Caco-2 (cell line): ENCODE results near the gene ZNF416. TPM values are rescaled to one million over a fixed set of nuclear protein-coding genes. Genes with fewer than 3 reads are reported as not detected.

Experiments
- BruUV-seq: library from RNA; stranded (reverse); fragments of 400-500 nt; replicated peaks from 2 replicates; lab custom pipeline; 2021; lab: Mats Ljungman, UMichigan
- CTCF ChIA-PET: fragments of 300-600 bp; sonication (Branson Sonifier 250); formaldehyde crosslinking; loops from one replicate; lab custom pipeline; 2022; ENCODE audit warnings: antibody characterized with exemption; lab: Charles Lee
- POLR2A ChIA-PET: fragments of 300-600 bp; sonication (Branson Sonifier 250); formaldehyde crosslinking; loops from one replicate; lab custom pipeline; 2022; ENCODE audit warnings: antibody characterized with exemption; lab: Charles Lee
- DNase-seq, 2 experiments: peaks; one replicate each; pipeline versions ENCODE4 v3.0.0 to v3.0.0-alpha.2; 2020 to 2022
- H3K27me3 ChIP-seq: replicated peaks from 2 replicates; pipeline ENCODE4 v1.6.0; 2011; ENCODE audit warnings: low read length; ENCODE audit not compliant: control insufficient read depth, insufficient read depth
- H3K36me3 ChIP-seq: 2 replicates; pipeline ENCODE4 v1.5.1; 2011; ENCODE audit warnings: low read length; ENCODE audit not compliant: control insufficient read depth, insufficient read depth
- H3K4me1 ChIP-seq: fragments of 250-450 bp; sonication (Bioruptor Pico); 2 replicates; pipeline ENCODE4 v1.5.1; 2020; ENCODE audit warnings: mild to moderate bottlenecking
- H3K4me3 ChIP-seq: 2 replicates; pipeline ENCODE4 v1.5.1; 2011; ENCODE audit warnings: low read depth, mild to moderate bottlenecking, control low read depth, low read length
- H3K9me3 ChIP-seq: fragments of 250-450 bp; sonication (Bioruptor Pico); 2 replicates; pipeline ENCODE4 v1.5.1; 2020; ENCODE audit warnings: mild to moderate bottlenecking, moderate library complexity
- H3K27ac Mint-ChIP-seq: one replicate; pipeline ENCODE4 v1.8.0; 2022; ENCODE audit warnings: mixed read lengths; ENCODE audit not compliant: unreplicated experiment
- H3K27me3 Mint-ChIP-seq: one replicate; pipeline ENCODE4 v1.8.0; 2022; ENCODE audit warnings: mixed read lengths; ENCODE audit not compliant: insufficient read depth, unreplicated experiment
- H3K36me3 Mint-ChIP-seq: one replicate; pipeline ENCODE4 v1.8.0; 2022; ENCODE audit warnings: mild to moderate bottlenecking, mixed read lengths; ENCODE audit not compliant: insufficient read depth, unreplicated experiment
- H3K4me1 Mint-ChIP-seq: one replicate; pipeline ENCODE4 v1.8.0; 2022; ENCODE audit warnings: low read depth, mixed read lengths; ENCODE audit not compliant: unreplicated experiment
- H3K4me3 Mint-ChIP-seq: one replicate; pipeline ENCODE4 v1.8.0; 2022; ENCODE audit warnings: mild to moderate bottlenecking, moderate library complexity, mixed read lengths; ENCODE audit not compliant: unreplicated experiment
- H3K9me3 Mint-ChIP-seq: one replicate; pipeline ENCODE4 v1.8.0; 2022; ENCODE audit warnings: mixed read lengths; ENCODE audit not compliant: unreplicated experiment
- CTCF ChIP-seq, 2 experiments: fragments of 200-600 bp in 1 of 2; IDR thresholded peaks; 1 replicate in 1 of 2; 2 replicates in 1 of 2; pipeline versions ENCODE4 v1.5.1 to v1.8.0; 2011 to 2022; ENCODE audit warnings: antibody characterized with exemption in 1 of 2, control low read depth in 1 of 2, inconsistent platforms in 1 of 2, low read depth in 1 of 2, low read length in 1 of 2, mild to moderate bottlenecking in 1 of 2, moderate library complexity in 1 of 2; ENCODE audit not compliant: insufficient read depth in 1 of 2, severe bottlenecking in 1 of 2, unreplicated experiment in 1 of 2
- intact Hi-C: fragments of 100-400 bp; cut with micrococcal nuclease; formaldehyde crosslinking; loops from one replicate; pipeline ENCODE4 v1.10.0; 2022; ENCODE audit not compliant: unreplicated experiment
- total RNA-seq: library from RNA; stranded (reverse); gene quantifications from 2 replicates; pipeline ENCODE4 v1.2.3, GENCODE V29; 2022

The ZNF416 gene
- total RNA-seq, 1 experiment from 2014 or later, result 5.5 TPM

DNA sequence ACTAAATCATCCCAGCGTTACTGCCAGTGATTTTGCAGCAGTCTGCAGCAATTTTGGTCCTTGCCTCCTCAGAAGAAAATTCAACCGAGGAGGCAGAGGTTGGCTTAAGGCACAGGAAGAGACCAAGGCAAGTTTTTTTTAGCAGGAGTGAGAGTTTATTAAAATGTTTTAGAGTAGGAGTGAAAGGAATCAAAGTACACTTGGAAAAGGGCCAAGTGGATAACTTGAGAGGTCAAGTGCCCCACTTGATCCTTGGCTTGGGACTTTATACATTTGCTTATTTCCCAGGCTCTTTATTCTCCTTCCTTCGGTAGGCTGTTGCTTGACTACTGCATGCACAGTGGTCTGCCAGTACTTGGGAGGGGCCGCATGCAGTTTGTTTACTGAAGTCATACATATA, 32.4 kb upstream of the ZNF416 start:
- Histone ChIP-seq H3K27me3 (no peaks in the 10 kb centered on the region), H3K4me3 (no peak overlapping the region), H3K9me3 (peaks cover 23% of the 10 kb centered on the region), H3K4me1 (no peaks in the 10 kb centered on the region), H3K36me3 (peaks cover 2% of the 10 kb centered on the region; the same call in 1 of the 2 replicates)
- TF ChIP-seq CTCF (IDR thresholded peaks at IDR 0.05; ENCODE audit: insufficient read depth in 1 of 2, low read depth in 1 of 2, low read length in 1 of 2, severe bottlenecking in 1 of 2, unreplicated experiment in 1 of 2), result no peak
- ChIA-PET POLR2A (no interaction called here), CTCF (no interaction called here)
- no TSS peak for BruUV-seq
- H3K9me3 Mint-ChIP-seq, result peaks cover 30% of the 10 kb centered on the region
- intact Hi-C loops, result no loop called here
- H3K36me3 Mint-ChIP-seq, result peaks cover 24% of the 10 kb centered on the region
- no peaks in the 10 kb centered on the region for H3K4me1 Mint-ChIP-seq
- no peak overlapping the region for H3K27ac Mint-ChIP-seq
- H3K27me3 Mint-ChIP-seq, result peaks cover 3% of the 10 kb centered on the region
- H3K4me3 Mint-ChIP-seq, result no peak overlapping the region
- DNase-seq, result no peak

DNA sequence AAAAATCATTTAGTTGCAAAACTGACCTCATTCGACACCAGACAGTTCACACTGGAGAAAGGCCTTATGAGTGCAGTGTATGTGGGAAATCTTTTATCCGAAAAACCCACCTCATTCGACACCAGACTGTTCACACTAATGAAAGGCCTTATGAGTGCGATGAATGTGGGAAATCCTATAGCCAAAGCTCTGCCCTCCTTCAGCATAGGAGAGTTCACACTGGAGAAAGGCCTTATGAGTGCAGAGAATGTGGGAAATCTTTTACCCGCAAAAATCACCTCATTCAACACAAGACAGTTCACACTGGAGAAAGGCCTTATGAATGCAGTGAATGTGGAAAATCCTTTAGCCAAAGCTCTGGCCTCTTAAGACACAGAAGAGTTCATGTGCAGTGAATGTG, 28.2 kb upstream of the ZNF416 start:
- peaks cover 19% of the 10 kb centered on the region for H3K36me3 Mint-ChIP-seq
- no peak for TF ChIP-seq CTCF (IDR thresholded peaks at IDR 0.05; ENCODE audit: insufficient read depth in 1 of 2, low read depth in 1 of 2, low read length in 1 of 2, severe bottlenecking in 1 of 2, unreplicated experiment in 1 of 2)
- H3K9me3 ChIP-seq, result peaks cover 6% of the 10 kb centered on the region
- no peaks in the 10 kb centered on the region; the same call in 1 of the 2 replicates for H3K36me3 ChIP-seq
- no peaks in the 10 kb centered on the region for H3K4me1 Mint-ChIP-seq
- peaks cover 14% of the 10 kb centered on the region for H3K9me3 Mint-ChIP-seq
- no peak overlapping the region for H3K4me3 Mint-ChIP-seq
- H3K27me3 Mint-ChIP-seq, result no peaks in the 10 kb centered on the region
- no peak for DNase-seq
- no TSS peak for BruUV-seq
- CTCF ChIA-PET, result interaction anchor here (0.5 kb wide), 1 partner anchor 125 kb away, joined by 3 read pairs; no protein-coding TSS in a partner anchor
- POLR2A ChIA-PET, result no interaction called here
- no peaks in the 10 kb centered on the region for H3K27me3 ChIP-seq
- no peak overlapping the region for H3K4me3 ChIP-seq
- intact Hi-C loops, result no loop called here
- no peak overlapping the region for H3K27ac Mint-ChIP-seq
- H3K4me1 ChIP-seq, result no peaks in the 10 kb centered on the region

GRCh38 chr19:57599761-57600383, 21.2 kb upstream of the ZNF416 start, which contains the start of gene ZNF530:
Gene ZNF530, plus strand, starts transcription at chr19:57599885. Its CDS starts 4,461 bp downstream, at chr19:57604346.
- POLR2A ChIA-PET, result no interaction called here

More at GRCh38 chr19:57599761-57600383, 21.2 kb upstream of the ZNF416 start, which contains the start of gene ZNF530:
- no peaks in the 10 kb centered on the region for H3K36me3 ChIP-seq
- Mint-ChIP-seq H3K9me3 (peaks cover 31% of the 10 kb centered on the region), H3K4me1 (no peaks in the 10 kb centered on the region), H3K27me3 (peaks cover 4% of the 10 kb centered on the region), H3K4me3 (peak within 1 kb of the TSS; percentile 77), H3K27ac (peak within 1 kb of the TSS; percentile 19), H3K36me3 (peaks cover 9% of the 10 kb centered on the region)
- H3K4me1 ChIP-seq, result no peaks in the 10 kb centered on the region; the same call in 1 of the 2 replicates
- no peaks in the 10 kb centered on the region for H3K27me3 ChIP-seq
- CTCF ChIA-PET, result interaction anchor here (1.3 kb wide), 1 partner anchor 33 kb away, joined by 5 read pairs; the partner anchor contains the start of gene ZNF211
- BruUV-seq, result no TSS peak
- H3K9me3 ChIP-seq, result 0 out of 2 replicates have a peak, but pooled peaks cover 10% of the 10 kb centered on the region
- DNase-seq, result peak; percentile 88 to 92
- H3K4me3 ChIP-seq, result peak within 1 kb of the TSS; percentile 83
- intact Hi-C loops, result loop anchor here (1.0 kb wide), 2 partner anchors 22 to 33 kb away; partner anchors contain the start of genes ZNF211 and ZNF416
- TF ChIP-seq CTCF (IDR thresholded peaks at IDR 0.05; ENCODE audit: insufficient read depth in 1 of 2, low read depth in 1 of 2, low read length in 1 of 2, severe bottlenecking in 1 of 2, unreplicated experiment in 1 of 2), result peak in 1 of 2 experiments; percentile 1
